H1 (cell line): ENCODE results near the gene ALS2CL. TPM values are rescaled to one million over a fixed set of nuclear protein-coding genes. Genes with fewer than 3 reads are reported as not detected.
A peak's percentile ranks its signal among the peaks of the same experiment; 100 is the strongest.

Experiments used
- CTCF ChIA-PET: fragments of 300-600 bp; sonication (Branson Sonifier 250); formaldehyde crosslinking; loops from one replicate; lab custom pipeline; 2021; ENCODE audit not compliant: partially characterized antibody; lab: Charles Lee
- POLR2A ChIA-PET: fragments of 300-600 bp; sonication (Branson Sonifier 250); formaldehyde crosslinking; loops from one replicate; lab custom pipeline; 2021; ENCODE audit warnings: inconsistent platforms; ENCODE audit not compliant: partially characterized antibody; lab: Charles Lee
- DNase-seq, 2 experiments: peaks; one replicate each; pipeline versions ENCODE4 v3.0.0 to v3.0.0-alpha.2; 2010 to 2022; ENCODE audit warnings: low spot score in 2 of 2, low read depth in 1 of 2, mixed read lengths in 1 of 2
- FAIRE-seq: peaks from 2 replicates; lab custom pipeline; 2011; peaks lifted over from hg19 to GRCh38; lab: Jason Lieb, UNC
- H2AFZ ChIP-seq: 2 replicates; pipeline ENCODE4 v1.8.1; 2012; ENCODE audit warnings: low read length, inconsistent platforms
- H2AK5ac ChIP-seq: 2 replicates; pipeline ENCODE4 v1.6.1; 2013; ENCODE audit warnings: low read depth, low read length
- H2BK120ac ChIP-seq: replicated peaks from 2 replicates; pipeline ENCODE3; 2013; ENCODE audit warnings: low read depth, low read length, inconsistent platforms
- H2BK12ac ChIP-seq: 2 replicates; pipeline ENCODE4 v1.6.1; 2013; ENCODE audit warnings: low read depth, low read length
- H2BK15ac ChIP-seq: 2 replicates; pipeline ENCODE4 v1.6.1; 2013; ENCODE audit warnings: low read length
- H2BK20ac ChIP-seq: 2 replicates; pipeline ENCODE4 v1.6.1; 2013; ENCODE audit warnings: low read length
- H2BK5ac ChIP-seq: 2 replicates; pipeline ENCODE4 v1.6.1; 2013; ENCODE audit warnings: low read depth, low read length
- H3K14ac ChIP-seq: 2 replicates; pipeline ENCODE4 v1.6.1; 2013; ENCODE audit warnings: inconsistent platforms; ENCODE audit not compliant: insufficient read length
- H3K18ac ChIP-seq: 2 replicates; pipeline ENCODE4 v1.6.1; 2013; ENCODE audit warnings: low read length; ENCODE audit errors: extremely low read depth
- H3K23ac ChIP-seq: 2 replicates; pipeline ENCODE4 v1.6.1; 2013; ENCODE audit warnings: inconsistent platforms; ENCODE audit not compliant: insufficient read length
- H3K23me2 ChIP-seq: 2 replicates; pipeline ENCODE4 v1.6.1; 2013; ENCODE audit warnings: low read depth, low read length
- H3K27ac ChIP-seq: 2 replicates; pipeline ENCODE4 v1.6.1; 2011; ENCODE audit warnings: low read depth, low read length, inconsistent platforms
- H3K27me3 ChIP-seq, 4 experiments: replicated peaks in 1 of 4; 1 replicate in 1 of 4; 2 replicates in 3 of 4; pipeline versions ENCODE4 v1.6.1 to v1.8.1; 2011 to 2013; ENCODE audit warnings: low read length in 3 of 4, mild to moderate bottlenecking in 3 of 4, inconsistent platforms in 2 of 4, mixed read lengths in 2 of 4, moderate library complexity in 1 of 4; ENCODE audit not compliant: control insufficient read depth in 3 of 4, insufficient read depth in 3 of 4; ENCODE audit errors: extremely low read depth in 1 of 4
- H3K36me3 ChIP-seq, 4 experiments: 2 replicates each; pipeline versions ENCODE4 v1.6.1 to v1.8.1; 2011 to 2013; ENCODE audit warnings: mild to moderate bottlenecking in 4 of 4, low read length in 3 of 4, moderate library complexity in 2 of 4, control low read depth in 1 of 4, inconsistent platforms in 1 of 4; ENCODE audit not compliant: insufficient read depth in 4 of 4, control insufficient read depth in 2 of 4
- H3K4ac ChIP-seq: replicated peaks from 2 replicates; pipeline ENCODE3; 2013; ENCODE audit warnings: low read length, low read depth, mixed read lengths, inconsistent platforms; ENCODE audit not compliant: insufficient read length
- H3K4me1 ChIP-seq, 4 experiments: replicated peaks in 1 of 4; 1 replicate in 1 of 4; 2 replicates in 3 of 4; pipeline versions ENCODE4 v1.6.1 to v1.8.1; 2011 to 2013; ENCODE audit warnings: low read length in 3 of 4, inconsistent platforms in 2 of 4, mixed read lengths in 1 of 4; ENCODE audit not compliant: insufficient read depth in 4 of 4, control insufficient read depth in 3 of 4
- H3K4me2 ChIP-seq, 2 experiments: 2 replicates each; pipeline versions ENCODE4 v1.6.1 to v1.8.1; 2011 to 2013; ENCODE audit warnings: low read depth in 2 of 2, low read length in 2 of 2, control low read depth in 1 of 2, inconsistent platforms in 1 of 2, mild to moderate bottlenecking in 1 of 2; ENCODE audit not compliant: insufficient read depth in 1 of 2
- H3K4me3 ChIP-seq, 4 experiments: fragments of 200-600, 300-600 bp in 1 of 4; sonication (generic), shearing (Covaris generic), sonication (Bioruptor Twin) in 1 of 4; 2 replicates each; pipeline versions ENCODE4 v1.5.1 to v1.8.1; 2011 to 2016; ENCODE audit warnings: low read length in 4 of 4, low read depth in 3 of 4, control low read depth in 2 of 4, inconsistent platforms in 2 of 4, mild to moderate bottlenecking in 2 of 4, mixed read lengths in 1 of 4, moderate library complexity in 1 of 4; ENCODE audit not compliant: insufficient read depth in 2 of 4; ENCODE audit errors: extremely low read depth in 1 of 4
- H3K56ac ChIP-seq: replicated peaks from 2 replicates; pipeline ENCODE3; 2013; ENCODE audit warnings: low read depth, mild to moderate bottlenecking, mixed read lengths, low read length, inconsistent platforms; ENCODE audit not compliant: insufficient read length
- H3K79me1 ChIP-seq: 2 replicates; pipeline ENCODE4 v1.6.1; 2013; ENCODE audit warnings: low read depth, low read length, control low read depth
- H3K79me2 ChIP-seq, 2 experiments: 2 replicates each; pipeline versions ENCODE4 v1.6.1 to v1.8.1; 2012 to 2013; ENCODE audit warnings: low read length in 2 of 2, mild to moderate bottlenecking in 2 of 2, inconsistent platforms in 1 of 2; ENCODE audit not compliant: insufficient read depth in 2 of 2, control insufficient read depth in 1 of 2
- H3K9ac ChIP-seq, 4 experiments: replicated peaks in 1 of 4; 1 replicate in 1 of 4; 2 replicates in 3 of 4; pipeline versions ENCODE4 v1.6.1 to v1.8.1; 2011 to 2013; ENCODE audit warnings: low read depth in 3 of 4, low read length in 3 of 4, control low read depth in 2 of 4, mild to moderate bottlenecking in 2 of 4, moderate library complexity in 2 of 4, inconsistent platforms in 1 of 4; ENCODE audit errors: extremely low read depth in 1 of 4
- H3K9me3 ChIP-seq, 2 experiments: 2 replicates each; pipeline versions ENCODE4 v1.6.1 to v1.8.1; 2012 to 2013; ENCODE audit warnings: mild to moderate bottlenecking in 2 of 2, moderate library complexity in 2 of 2, control low read depth in 1 of 2, inconsistent platforms in 1 of 2, low read depth in 1 of 2, low read length in 1 of 2, mixed read lengths in 1 of 2; ENCODE audit not compliant: insufficient read depth in 2 of 2
- H4K20me1 ChIP-seq, 2 experiments: replicated peaks in 1 of 2; 2 replicates each; pipeline versions ENCODE3 to v1.8.1; 2011 to 2013; ENCODE audit warnings: inconsistent platforms in 2 of 2, low read length in 2 of 2, mild to moderate bottlenecking in 1 of 2; ENCODE audit not compliant: insufficient read depth in 2 of 2, control insufficient read depth in 1 of 2
- H4K5ac ChIP-seq: 2 replicates; pipeline ENCODE4 v1.6.1; 2013; ENCODE audit warnings: low read length, low read depth, mixed read lengths, inconsistent platforms; ENCODE audit not compliant: insufficient read length
- H4K8ac ChIP-seq: 2 replicates; pipeline ENCODE4 v1.8.0; 2013; ENCODE audit warnings: mild to moderate bottlenecking, moderate library complexity, low read length, inconsistent platforms; ENCODE audit not compliant: insufficient read depth; ENCODE audit errors: extremely low read depth
- H4K91ac ChIP-seq: replicated peaks from 2 replicates; pipeline ENCODE3; 2013; ENCODE audit warnings: low read length, mixed read lengths, inconsistent platforms; ENCODE audit not compliant: insufficient read length
- KDM5A ChIP-seq: fragments of 200-600 bp; IDR thresholded peaks from 2 replicates; pipeline ENCODE4 v1.7.1; 2012; ENCODE audit warnings: mild to moderate bottlenecking, low read length, inconsistent platforms, mixed read lengths
- WGBS, 2 experiments: shearing (Covaris generic) in 1 of 2; methylation state at CpG; one replicate each; pipeline versions ENCODE4 v1.1.6 to v1.1.7; 2013 to 2015; ENCODE audit warnings: low lambda C conversion rate in 2 of 2, mixed read lengths in 2 of 2, inconsistent platforms in 1 of 2, low coverage in 1 of 2, missing lambda C conversion rate in 1 of 2; ENCODE audit not compliant: insufficient replicate concordance in 2 of 2, insufficient coverage in 1 of 2, insufficient read length in 1 of 2; ENCODE audit errors: extremely low coverage in 1 of 2, missing lambda C conversion rate in 1 of 2; 5-methylcytosine and 5-hydroxymethylcytosine counted together
- polyA plus RNA-seq, 7 experiments: library from polyadenylated mRNA; depleted of rRNA in 3 of 7; stranded (reverse) in 5 of 7; unstranded in 2 of 7; fragments of >200 nt in 5 of 7; fragments of 200-250 nt in 2 of 7; gene quantifications; 1 replicate in 5 of 7; 2 replicates in 1 of 7; 4 replicates in 1 of 7; pipeline versions ENCODE4 v1.2.1 to v1.2.3, GENCODE V29; 2011 to 2013; ENCODE audit warnings: missing spikeins in 2 of 7, mixed read lengths in 2 of 7
- total RNA-seq: library from RNA; stranded (reverse); fragmentation: NEBNext Ultra II Directional; extraction: Animal tissue kit (Norgen Biotek cat#: 25700); gene quantifications from 2 replicates; pipeline ENCODE4 v1.2.1, GENCODE V29; 2021

The ALS2CL gene
- total and polyA plus RNA-seq, 2 of the 8 experiments (the other 6 are each of a cell fraction or from before 2014, with no cell fraction given): 4.8 to 5.4 TPM

GRCh38 chr3:46719044-46719565 lies 25.6 kb upstream of the ALS2CL start:
- 78% methylated on average over 2 of the region's 2 CpGs; no CpG with 5 or more reads in 1 of the 2 experiments for WGBS, 2 experiments
- Histone ChIP-seq H4K5ac (no peak overlapping the region), H3K27ac (no peak overlapping the region), H3K18ac (no peak overlapping the region), H3K27me3 (no peaks in the 10 kb centered on the region; a peak in 2 of 7 replicates), H4K20me1 (no peaks in the 10 kb centered on the region), H4K8ac (no peak overlapping the region), H2BK5ac (no peak overlapping the region), H3K23me2 (no peaks in the 10 kb centered on the region), H3K4me1 (no peaks in the 10 kb centered on the region; a peak in 1 of 7 replicates), H3K79me2 (no peaks in the 10 kb centered on the region), H3K4ac (no peak overlapping the region), H3K4me3 (no peak overlapping the region), H2BK120ac (no peak overlapping the region), H3K56ac (no peak overlapping the region), H4K91ac (no peak overlapping the region), H3K14ac (no peak overlapping the region), H3K4me2 (no peak overlapping the region), H3K9ac (no peak overlapping the region), H2AK5ac (0 out of 2 replicates have a peak overlapping the region, but pooled peaks have one; percentile 30), H3K79me1 (no peaks in the 10 kb centered on the region), H2BK12ac (0 out of 2 replicates have a peak overlapping the region, but pooled peaks have one; percentile 28), H3K23ac (no peak overlapping the region), H2AFZ (no peak overlapping the region), H3K36me3 (no peaks in the 10 kb centered on the region; a peak in 1 of 8 replicates), H3K9me3 (no peaks in the 10 kb centered on the region; a peak in 1 of 4 replicates), H2BK15ac (peak overlapping the region; percentile 18; the same call in 1 of the 2 replicates), H2BK20ac (no peak overlapping the region)
- POLR2A ChIA-PET: interaction anchor here (0.8 to 1.4 kb wide), 3 partner anchors 27 to 145 kb away, joined by 3 read pairs; no protein-coding TSS in a partner anchor
- FAIRE-seq: no peak
- TF ChIP-seq KDM5A: no peak
- peak in 1 of 2 experiments; percentile 36 for DNase-seq
- CTCF ChIA-PET: interaction anchor here (0.8 to 6.4 kb wide), 24 partner anchors 10 to 216 kb away, joined by 3 to 59 read pairs (median 4); no protein-coding TSS in a partner anchor
